Endothelial cell (in vitro differentiated cells): ENCODE measurements around the gene EFCAB13. TPM values are rescaled to one million over a fixed set of nuclear protein-coding genes. Genes with fewer than 3 reads are reported as not detected.
"Not testable (repeated sequence)": the region's sequence is repeated elsewhere in the genome, so short reads cannot be mapped to it uniquely, and the experiment has no call there.

Experiments
- DNase-seq: peaks from one replicate; pipeline ENCODE4 v3.0.0; 2021; ENCODE audit warnings: low spot score
- H3K27ac Mint-ChIP-seq: one replicate; pipeline ENCODE4 v1.8.0; 2021; ENCODE audit warnings: mixed read lengths, inconsistent platforms; ENCODE audit not compliant: unreplicated experiment
- H3K27me3 Mint-ChIP-seq: one replicate; pipeline ENCODE4 v1.8.0; 2021; ENCODE audit warnings: mild to moderate bottlenecking, moderate library complexity, mixed read lengths, inconsistent platforms; ENCODE audit not compliant: unreplicated experiment
- H3K36me3 Mint-ChIP-seq: one replicate; pipeline ENCODE4 v1.8.0; 2021; ENCODE audit warnings: mild to moderate bottlenecking, low read depth, mixed read lengths, inconsistent platforms; ENCODE audit not compliant: unreplicated experiment
- H3K4me1 Mint-ChIP-seq: one replicate; pipeline ENCODE4 v1.8.0; 2021; ENCODE audit warnings: mild to moderate bottlenecking, mixed read lengths, inconsistent platforms; ENCODE audit not compliant: unreplicated experiment
- H3K4me3 Mint-ChIP-seq: one replicate; pipeline ENCODE4 v1.8.0; 2021; ENCODE audit warnings: mild to moderate bottlenecking, mixed read lengths, inconsistent platforms; ENCODE audit not compliant: unreplicated experiment
- H3K9me3 Mint-ChIP-seq: one replicate; pipeline ENCODE4 v1.8.0; 2021; ENCODE audit warnings: mixed read lengths, inconsistent platforms; ENCODE audit not compliant: unreplicated experiment
- CTCF ChIP-seq: fragments of 200-600 bp; sonication (generic); IDR thresholded peaks from one replicate; pipeline ENCODE4 v1.5.0; 2021; ENCODE audit warnings: antibody characterized with exemption; ENCODE audit not compliant: unreplicated experiment
- total RNA-seq: library from RNA; stranded (reverse); fragmentation: NEBNext Ultra II Directional; extraction: Animal tissue kit (Norgen Biotek cat#: 25700); gene quantifications from one replicate; pipeline ENCODE4 v1.2.1, GENCODE V29; 2021; ENCODE audit not compliant: unreplicated experiment

The EFCAB13 gene
- total RNA-seq, 1 donor from 2014 or later: 4.6 TPM

GRCh38 chr17:47470836-47471235 lies 147.1 kb downstream of the EFCAB13 start:
- no peak overlapping the region for H3K4me3 Mint-ChIP-seq
- no peaks in the 10 kb centered on the region for H3K4me1 Mint-ChIP-seq
- TF ChIP-seq CTCF: no peak
- H3K36me3 Mint-ChIP-seq: peaks cover 6% of the 10 kb centered on the region
- no peak for DNase-seq
- H3K9me3 Mint-ChIP-seq: no peaks in the 10 kb centered on the region
- H3K27me3 Mint-ChIP-seq: no peaks in the 10 kb centered on the region
- H3K27ac Mint-ChIP-seq: no peak overlapping the region

DNA sequence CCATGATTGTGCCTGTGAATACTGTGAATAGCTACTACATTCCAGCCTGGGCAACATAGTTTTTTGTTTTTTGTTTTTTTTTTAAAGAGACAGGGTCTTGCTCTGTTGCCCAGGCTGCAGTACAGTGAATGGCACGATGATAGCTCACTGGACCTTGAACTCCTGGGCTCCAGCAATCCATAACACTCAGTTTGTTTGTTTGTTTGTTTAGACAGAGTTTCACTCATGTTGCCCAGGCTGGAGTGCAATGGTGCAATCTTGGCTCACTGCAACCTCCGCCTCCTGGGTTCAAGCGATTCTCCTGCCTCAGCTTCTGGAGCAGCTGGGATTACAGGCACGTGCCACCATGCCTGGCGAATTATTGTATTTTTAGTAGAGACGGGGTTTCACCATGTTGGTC lies 148.3 kb downstream of the EFCAB13 start:
- H3K9me3 Mint-ChIP-seq, H3K36me3 Mint-ChIP-seq, H3K27ac Mint-ChIP-seq, H3K27me3 Mint-ChIP-seq, H3K4me3 Mint-ChIP-seq, DNase-seq, H3K4me1 Mint-ChIP-seq: not testable (repeated sequence)

Other genes with a start within 250 kb of the EFCAB13 start
- 108 TPM for gene CDC27, start 134.7 kb upstream of the EFCAB13 start, total RNA-seq
- gene MYL4, start 114.6 kb upstream of the EFCAB13 start, total RNA-seq: 2.2 TPM
- not detected for gene ITGB3, start 70.1 kb upstream of the EFCAB13 start, total RNA-seq
- 107 TPM for gene NPEPPS, start 207.2 kb downstream of the EFCAB13 start, total RNA-seq